HepG2 (cell line): ENCODE data around the gene PRSS33. TPM values are rescaled to one million over a fixed set of nuclear protein-coding genes. Genes with fewer than 3 reads are reported as not detected.
A peak's percentile ranks its signal among the peaks of the same experiment; 100 is the strongest.

Experiments used
- ATAC-seq: fragments of 200-7000 bp; cut with Tn5 transposase; 3 replicates; pipeline ENCODE4 v1.9.1; 2020; ENCODE audit warnings: mild to moderate bottlenecking, moderate library complexity
- BruUV-seq: library from RNA; stranded (reverse); fragments of 400-500 nt; replicated peaks from 2 replicates; lab custom pipeline; 2021; lab: Mats Ljungman, UMichigan
- CTCF ChIA-PET: fragments of 300-600 bp; formaldehyde crosslinking; extraction: SDS; loops from one replicate; lab custom pipeline; 2021; ENCODE audit warnings: low total read pairs, inconsistent platforms, low intra/inter-chr PET ratio; lab: Yijun Ruan, JAX
- POLR2A ChIA-PET: fragments of 350-600 bp; sonication (Branson Sonifier 250); formaldehyde crosslinking; loops from one replicate; lab custom pipeline; 2020; ENCODE audit warnings: antibody characterized with exemption, inconsistent platforms; lab: Yijun Ruan, JAX
- DNase-seq: peaks from one replicate; pipeline ENCODE4 v3.0.0-alpha.2; 2015; ENCODE audit warnings: low spot score
- FAIRE-seq: peaks from 3 replicates; lab custom pipeline; 2011; peaks lifted over from hg19 to GRCh38; lab: Jason Lieb, UNC
- H2AFZ ChIP-seq: one replicate; pipeline ENCODE4 v1.6.1; 2011; ENCODE audit warnings: low read length, inconsistent platforms
- H3K27ac ChIP-seq: fragments of 300-600 bp; 3 replicates; pipeline ENCODE4 v1.8.0; 2011; ENCODE audit warnings: mixed run types, mild to moderate bottlenecking, mixed read lengths, low read length, inconsistent platforms; ENCODE audit not compliant: insufficient read depth; ENCODE audit errors: extremely low read length
- H3K27me3 ChIP-seq, 2 experiments: fragments of 200-600 bp in 1 of 2; 2 replicates in 1 of 2; 3 replicates in 1 of 2; pipeline versions ENCODE4 v1.6.0 to v1.8.0; 2011; ENCODE audit warnings: low read length in 2 of 2, mild to moderate bottlenecking in 2 of 2, moderate library complexity in 2 of 2, inconsistent platforms in 1 of 2; ENCODE audit not compliant: insufficient read depth in 2 of 2, control insufficient read depth in 1 of 2
- H3K36me3 ChIP-seq, 2 experiments: fragments of 200-600 bp in 1 of 2; replicated peaks in 1 of 2; 2 replicates in 1 of 2; 3 replicates in 1 of 2; pipeline versions ENCODE4 v1.5.1 to v1.8.0; 2011; ENCODE audit warnings: low read length in 2 of 2, inconsistent platforms in 1 of 2; ENCODE audit not compliant: insufficient read depth in 2 of 2, control insufficient read depth in 1 of 2
- H3K4me1 ChIP-seq: 2 replicates; pipeline ENCODE4 v1.5.1; 2012; ENCODE audit warnings: low read length, inconsistent platforms; ENCODE audit not compliant: insufficient read depth
- H3K4me2 ChIP-seq: 2 replicates; pipeline ENCODE4 v1.6.0; 2011; ENCODE audit warnings: low read depth, low read length, inconsistent platforms
- H3K4me3 ChIP-seq, 3 experiments: fragments of 200-600 bp in 1 of 3; sonication (generic), shearing (Covaris generic) in 1 of 3; replicated peaks in 1 of 3; 2 replicates each; pipeline ENCODE4 v1.5.1; 2011 to 2016; ENCODE audit warnings: low read length in 3 of 3, inconsistent platforms in 2 of 3, low read depth in 2 of 3, mild to moderate bottlenecking in 2 of 3, control low read depth in 1 of 3, mixed read lengths in 1 of 3; ENCODE audit not compliant: insufficient read depth in 1 of 3
- H3K79me2 ChIP-seq: one replicate; pipeline ENCODE4 v1.6.1; 2011; ENCODE audit warnings: low read length, inconsistent platforms; ENCODE audit not compliant: insufficient read depth
- H3K9ac ChIP-seq: 2 replicates; pipeline ENCODE4 v1.6.0; 2011; ENCODE audit warnings: mild to moderate bottlenecking, low read depth, low read length, inconsistent platforms; ENCODE audit not compliant: insufficient read depth
- H3K9me3 ChIP-seq: 2 replicates; pipeline ENCODE4 v1.5.1; 2012; ENCODE audit warnings: mild to moderate bottlenecking, low read length
- H4K20me1 ChIP-seq: 2 replicates; pipeline ENCODE4 v1.6.0; 2011; ENCODE audit warnings: inconsistent platforms, mild to moderate bottlenecking, low read length, moderate library complexity; ENCODE audit not compliant: insufficient read depth
- FOSL2 ChIP-seq: sonication (generic); formaldehyde crosslinking; IDR thresholded peaks from 2 replicates; pipeline ENCODE4 v1.4.0; 2020; ENCODE audit warnings: missing genetic modification reagents
- YY1 ChIP-seq: IDR thresholded peaks from 2 replicates; pipeline ENCODE4 v1.6.1; 2011; ENCODE audit warnings: low read length, low read depth, moderate library complexity, mild to moderate bottlenecking; ENCODE audit not compliant: insufficient read depth, insufficient replicate concordance
- ZNF180 ChIP-seq: sonication (generic); formaldehyde crosslinking; IDR thresholded peaks from 2 replicates; pipeline ENCODE4 v1.4.0; 2020; ENCODE audit warnings: low read depth, missing genetic modification reagents, borderline replicate concordance
- ZNF224 ChIP-seq: sonication (generic); formaldehyde crosslinking; IDR thresholded peaks from 2 replicates; pipeline ENCODE4 v1.5.0; 2020; ENCODE audit warnings: mild to moderate bottlenecking, missing genetic modification reagents
- ZNF30 ChIP-seq: sonication (generic); formaldehyde crosslinking; IDR thresholded peaks from 2 replicates; pipeline ENCODE4 v1.5.0; 2020; ENCODE audit warnings: mild to moderate bottlenecking, missing genetic modification reagents
- WGBS: methylation state at CpG from one replicate; pipeline ENCODE4 v1.1.6; 2017; ENCODE audit warnings: low lambda C conversion rate; 5-methylcytosine and 5-hydroxymethylcytosine counted together
- in situ Hi-C: cut with HindIII; loops from 2 replicates; pipeline ENCODE4 v1.10.0; 2017; ENCODE audit warnings: low pct_unique_long_range_greater_than_20kb; ENCODE audit not compliant: extremely low pct_ligation_motif_present
- intact Hi-C: fragments of 100-400 bp; cut with micrococcal nuclease; formaldehyde crosslinking; loops from one replicate; pipeline ENCODE4 v1.10.0; 2022; ENCODE audit not compliant: unreplicated experiment
- polyA plus RNA-seq, 8 experiments: library from polyadenylated mRNA; depleted of rRNA in 3 of 8; stranded (reverse) in 7 of 8; unstranded in 1 of 8; fragments of >200 nt; fragmentation: Illumina TruSeq in 4 of 8; extraction: Trizol in 4 of 8; gene quantifications; 2 replicates each; pipeline versions ENCODE4 v1.2.1 to v1.2.3, GENCODE V29; 2011 to 2016; ENCODE audit warnings: low read depth in 4 of 8, missing spikeins in 1 of 8, mixed read lengths in 1 of 8; ENCODE audit not compliant: insufficient read depth in 1 of 8
- total RNA-seq, 5 experiments: library from RNA; depleted of rRNA; stranded (reverse); fragments of >200 nt; fragmentation: Illumina TruSeq; extraction: Trizol; gene quantifications; 2 replicates each; pipeline ENCODE4 v1.2.3, GENCODE V29; 2016; ENCODE audit warnings: low read depth in 1 of 5
- TF ChIP-seq, protein P1 (sequence below): sonication (generic); formaldehyde crosslinking; IDR thresholded peaks from 2 replicates; pipeline ENCODE4 v1.4.0; 2020; ENCODE audit warnings: mild to moderate bottlenecking, missing genetic modification reagents

PRSS33 gene
- total and polyA plus RNA-seq, 2 of the 13 experiments (the other 11 are each of a cell fraction or from before 2014, with no cell fraction given) = not detected

DNA sequence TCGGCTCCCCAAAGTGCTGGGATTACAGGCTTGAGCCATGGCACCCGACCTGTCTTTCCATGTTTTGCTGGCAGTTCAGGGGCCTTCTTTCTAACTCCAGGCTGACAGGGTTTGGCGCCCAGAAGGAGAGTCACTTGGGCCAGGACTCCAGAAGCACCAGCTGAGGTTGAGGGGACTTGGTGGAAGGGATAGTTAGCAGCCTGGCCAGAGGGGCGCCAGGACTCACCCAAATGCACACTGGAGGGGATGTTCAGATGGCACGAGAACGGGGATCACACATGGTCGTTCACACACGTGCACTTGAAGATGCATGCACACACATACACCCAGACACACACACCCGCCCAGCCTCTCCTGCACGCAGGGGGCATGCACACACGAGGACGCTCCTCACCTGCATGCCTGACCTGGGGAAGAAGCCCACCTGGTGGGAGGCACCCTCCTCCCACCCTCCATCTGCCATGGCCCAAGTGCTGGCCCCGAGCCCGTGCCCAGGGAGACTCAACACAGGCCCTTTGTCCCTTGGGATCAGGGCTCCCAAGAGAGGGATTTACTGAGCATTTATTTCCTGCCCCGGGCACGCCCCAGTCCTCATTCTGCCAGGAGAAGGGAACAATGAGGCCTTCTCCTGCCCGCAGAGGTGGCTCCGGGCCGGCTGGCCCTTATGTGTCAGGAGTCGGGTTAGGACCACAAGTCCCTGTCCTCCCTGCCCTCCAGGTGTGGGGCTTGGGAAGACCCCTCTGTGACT is 27.4 kb upstream of the PRSS33 start:
- no TSS peak for BruUV-seq
- Histone ChIP-seq H3K27me3 (peaks cover 11 to 51% of the 10 kb centered on the region in 2 experiments), H3K27ac (no peak overlapping the region), H3K79me2 (no peaks in the 10 kb centered on the region), H4K20me1 (no peaks in the 10 kb centered on the region), H2AFZ (no peak overlapping the region), H3K4me2 (peak overlapping the region; percentile 45), H3K9me3 (no peaks in the 10 kb centered on the region), H3K4me1 (peaks cover 19% of the 10 kb centered on the region), H3K36me3 (no peaks in the 10 kb centered on the region), H3K9ac (no peak overlapping the region), H3K4me3 (peak overlapping the region in 1 of 3 experiments; percentile 18; a peak in 1 of 6 replicates)
- TF ChIP-seq ZNF30 (CRISPR knock-in tag) (0 out of 2 replicates have a peak, but pooled peaks have one; percentile 39), YY1 (no peak), ZNF180 (CRISPR knock-in tag) (no peak), FOSL2 (CRISPR knock-in tag) (no peak), ZNF224 (CRISPR knock-in tag) (no peak)
- TF ChIP-seq, protein P1, sequence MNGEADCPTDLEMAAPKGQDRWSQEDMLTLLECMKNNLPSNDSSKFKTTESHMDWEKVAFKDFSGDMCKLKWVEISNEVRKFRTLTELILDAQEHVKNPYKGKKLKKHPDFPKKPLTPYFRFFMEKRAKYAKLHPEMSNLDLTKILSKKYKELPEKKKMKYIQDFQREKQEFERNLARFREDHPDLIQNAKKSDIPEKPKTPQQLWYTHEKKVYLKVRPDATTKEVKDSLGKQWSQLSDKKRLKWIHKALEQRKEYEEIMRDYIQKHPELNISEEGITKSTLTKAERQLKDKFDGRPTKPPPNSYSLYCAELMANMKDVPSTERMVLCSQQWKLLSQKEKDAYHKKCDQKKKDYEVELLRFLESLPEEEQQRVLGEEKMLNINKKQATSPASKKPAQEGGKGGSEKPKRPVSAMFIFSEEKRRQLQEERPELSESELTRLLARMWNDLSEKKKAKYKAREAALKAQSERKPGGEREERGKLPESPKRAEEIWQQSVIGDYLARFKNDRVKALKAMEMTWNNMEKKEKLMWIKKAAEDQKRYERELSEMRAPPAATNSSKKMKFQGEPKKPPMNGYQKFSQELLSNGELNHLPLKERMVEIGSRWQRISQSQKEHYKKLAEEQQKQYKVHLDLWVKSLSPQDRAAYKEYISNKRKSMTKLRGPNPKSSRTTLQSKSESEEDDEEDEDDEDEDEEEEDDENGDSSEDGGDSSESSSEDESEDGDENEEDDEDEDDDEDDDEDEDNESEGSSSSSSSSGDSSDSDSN (CRISPR knock-in tag) = 0 out of 2 replicates have a peak, but pooled peaks have one; percentile 39
- in situ Hi-C loops (no loop called here), intact Hi-C loops (no loop called here)
- ChIA-PET CTCF (no interaction called here), POLR2A (no interaction called here)
- 37% methylated on average over 5 of the region's 20 CpGs for WGBS
- peak; percentile 24 for ATAC-seq
- no peak for FAIRE-seq
- DNase-seq = no peak
